Stomach (tissue), 4 donors: ENCODE measurements around the gene MAGOHB.

Experiments
- POLR2A ChIP-seq, 4 donors: fragments of 450-650 bp; IDR thresholded peaks; one replicate each; pipeline ENCODE4 v1.6.1; 2016; ENCODE audit warnings: antibody characterized with exemption in 4 of 4, control low read depth in 2 of 4, mild to moderate bottlenecking in 1 of 4, moderate library complexity in 1 of 4
- TF ChIP-seq, protein P1 (sequence below), 7 experiments: fragments of 450-650 bp in 4 of 7; fragments of 200-600 bp in 3 of 7; sonication (generic) in 3 of 7; IDR thresholded peaks; one replicate each; pipeline ENCODE4 v1.5.1; 2016 to 2019; ENCODE audit warnings: antibody characterized with exemption in 7 of 7, control low read depth in 2 of 7, mild to moderate bottlenecking in 1 of 7

DNA sequence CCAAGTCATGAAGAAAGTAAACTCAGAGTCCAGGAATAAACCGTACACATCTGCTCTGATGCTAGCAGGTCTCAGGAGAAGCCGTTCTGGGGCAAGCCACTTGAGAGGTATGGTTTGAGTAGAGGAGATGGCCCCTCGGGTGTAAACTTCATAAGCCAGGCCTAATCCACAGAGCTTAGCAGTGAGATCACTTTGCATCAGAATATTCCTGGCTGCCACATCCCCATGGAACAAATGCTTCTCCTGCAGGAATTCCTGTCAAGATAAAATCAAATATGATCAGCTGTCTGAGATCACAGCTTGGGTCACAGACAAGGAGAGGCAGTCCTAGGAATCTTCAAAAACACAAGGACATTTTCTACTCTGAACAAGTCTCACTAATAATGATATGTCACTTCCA is 11.2 kb upstream of the MAGOHB start:
- TF ChIP-seq, protein P1, sequence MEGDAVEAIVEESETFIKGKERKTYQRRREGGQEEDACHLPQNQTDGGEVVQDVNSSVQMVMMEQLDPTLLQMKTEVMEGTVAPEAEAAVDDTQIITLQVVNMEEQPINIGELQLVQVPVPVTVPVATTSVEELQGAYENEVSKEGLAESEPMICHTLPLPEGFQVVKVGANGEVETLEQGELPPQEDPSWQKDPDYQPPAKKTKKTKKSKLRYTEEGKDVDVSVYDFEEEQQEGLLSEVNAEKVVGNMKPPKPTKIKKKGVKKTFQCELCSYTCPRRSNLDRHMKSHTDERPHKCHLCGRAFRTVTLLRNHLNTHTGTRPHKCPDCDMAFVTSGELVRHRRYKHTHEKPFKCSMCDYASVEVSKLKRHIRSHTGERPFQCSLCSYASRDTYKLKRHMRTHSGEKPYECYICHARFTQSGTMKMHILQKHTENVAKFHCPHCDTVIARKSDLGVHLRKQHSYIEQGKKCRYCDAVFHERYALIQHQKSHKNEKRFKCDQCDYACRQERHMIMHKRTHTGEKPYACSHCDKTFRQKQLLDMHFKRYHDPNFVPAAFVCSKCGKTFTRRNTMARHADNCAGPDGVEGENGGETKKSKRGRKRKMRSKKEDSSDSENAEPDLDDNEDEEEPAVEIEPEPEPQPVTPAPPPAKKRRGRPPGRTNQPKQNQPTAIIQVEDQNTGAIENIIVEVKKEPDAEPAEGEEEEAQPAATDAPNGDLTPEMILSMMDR (IDR thresholded peaks at IDR 0.05): no peak
- no peak for TF ChIP-seq POLR2A (IDR thresholded peaks at IDR 0.05)
